ENCODE measurements around the gene PPP2R2C.

The PPP2R2C gene

GRCh38 chr4:6478546-6479220, 6.3 kb upstream of the PPP2R2C start:
- H3K9me3 ChIP-seq (ENCODE audit: control insufficient read depth in 5 of 5, low read length in 5 of 5) = peaks cover 0 to 6% (median 0%) of the 10 kb centered on the region in 5 donors
- no peaks in the 10 kb centered on the region for H3K36me3 ChIP-seq (ENCODE audit: control insufficient read depth in 5 of 5, insufficient read depth in 5 of 5, low read length in 5 of 5)
- no peak overlapping the region for H3K4me3 ChIP-seq (ENCODE audit: low read depth in 1 of 5, low read length in 5 of 5)
- no peaks in the 10 kb centered on the region for H3K4me1 ChIP-seq (ENCODE audit: control insufficient read depth in 5 of 5, insufficient read depth in 5 of 5, low read length in 5 of 5)
- H3K27me3 ChIP-seq (ENCODE audit: control insufficient read depth in 5 of 5, insufficient read depth in 4 of 5, low read length in 5 of 5) = peaks cover 18 to 28% (median 25%) of the 10 kb centered on the region in 5 donors
- no peak overlapping the region for H3K9ac ChIP-seq (ENCODE audit: low read length in 5 of 5)
- H3K27ac ChIP-seq (ENCODE audit: low read depth, low read length) = no peak overlapping the region

- Histone ChIP-seq H3K4me3 (ENCODE audit: low read depth in 1 of 5, low read length in 5 of 5) (no peak overlapping the region), H3K27me3 (ENCODE audit: control insufficient read depth in 5 of 5, insufficient read depth in 4 of 5, low read length in 5 of 5) (peaks cover 24 to 38% (median 34%) of the 10 kb centered on the region in 5 donors), H3K4me1 (ENCODE audit: control insufficient read depth in 5 of 5, insufficient read depth in 5 of 5, low read length in 5 of 5) (peaks cover 0 to 3% (median 0%) of the 10 kb centered on the region in 5 donors), H3K36me3 (ENCODE audit: control insufficient read depth in 5 of 5, insufficient read depth in 5 of 5, low read length in 5 of 5) (no peaks in the 10 kb centered on the region), H3K27ac (ENCODE audit: low read depth, low read length) (no peak overlapping the region), H3K9me3 (ENCODE audit: control insufficient read depth in 5 of 5, low read length in 5 of 5) (peaks cover 0 to 6% (median 0%) of the 10 kb centered on the region in 5 donors), H3K9ac (ENCODE audit: low read length in 5 of 5) (no peak overlapping the region)
Measured at GRCh38 chr4:6476893-6477292, 4.5 kb upstream of the PPP2R2C start.

DNA sequence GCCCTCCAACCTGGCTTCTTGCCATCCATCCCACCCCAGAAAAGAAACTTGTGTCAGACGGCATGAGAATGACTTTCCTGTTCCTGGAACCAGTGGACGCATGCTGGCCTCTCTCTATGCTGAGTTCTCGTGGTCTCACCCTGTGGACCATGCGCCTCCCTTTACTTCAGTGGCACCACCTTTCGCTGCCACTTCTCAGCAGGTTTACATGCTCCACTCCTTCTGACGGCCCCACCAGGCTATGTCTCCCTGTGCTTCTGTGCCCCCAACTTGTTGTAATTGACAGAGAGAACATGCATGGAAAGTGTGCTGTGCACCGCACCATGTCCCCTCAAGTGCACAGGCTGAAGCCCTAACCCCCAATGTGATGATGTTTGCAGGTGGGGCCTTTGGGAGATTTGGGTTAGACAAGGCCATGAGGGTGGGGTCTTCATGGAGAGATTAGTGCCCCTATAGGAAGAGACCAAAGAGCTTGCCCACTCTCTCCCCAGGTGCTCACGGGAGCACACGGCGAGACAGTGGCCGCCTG, 3.1 kb upstream of the PPP2R2C start:
- no peaks in the 10 kb centered on the region for H3K36me3 ChIP-seq (ENCODE audit: control insufficient read depth in 5 of 5, insufficient read depth in 5 of 5, low read length in 5 of 5)
- no peak overlapping the region for H3K9ac ChIP-seq (ENCODE audit: low read length in 5 of 5)
- H3K4me1 ChIP-seq (ENCODE audit: control insufficient read depth in 5 of 5, insufficient read depth in 5 of 5, low read length in 5 of 5) = peaks cover 0 to 13% (median 5%) of the 10 kb centered on the region in 5 donors
- H3K27me3 ChIP-seq (ENCODE audit: control insufficient read depth in 5 of 5, insufficient read depth in 4 of 5, low read length in 5 of 5) = peaks cover 24 to 45% (median 36%) of the 10 kb centered on the region in 5 donors
- no peak overlapping the region for H3K27ac ChIP-seq (ENCODE audit: low read depth, low read length)
- no peak overlapping the region for H3K4me3 ChIP-seq (ENCODE audit: low read depth in 1 of 5, low read length in 5 of 5)
- peaks cover 0 to 6% (median 0%) of the 10 kb centered on the region in 5 donors for H3K9me3 ChIP-seq (ENCODE audit: control insufficient read depth in 5 of 5, low read length in 5 of 5)

GRCh38 chr4:6474705-6475457, 2.5 kb upstream of the PPP2R2C start:
- Histone ChIP-seq H3K4me1 (ENCODE audit: control insufficient read depth in 5 of 5, insufficient read depth in 5 of 5, low read length in 5 of 5) (peaks cover 0 to 18% (median 11%) of the 10 kb centered on the region in 5 donors), H3K9me3 (ENCODE audit: control insufficient read depth in 5 of 5, low read length in 5 of 5) (peaks cover 0 to 6% (median 0%) of the 10 kb centered on the region in 5 donors), H3K27me3 (ENCODE audit: control insufficient read depth in 5 of 5, insufficient read depth in 4 of 5, low read length in 5 of 5) (peaks cover 19 to 50% (median 38%) of the 10 kb centered on the region in 5 donors)

GRCh38 chr4:6474053-6474568, 1.7 kb upstream of the PPP2R2C start:
- peaks cover 0 to 18% (median 11%) of the 10 kb centered on the region in 5 donors for H3K4me1 ChIP-seq (ENCODE audit: control insufficient read depth in 5 of 5, insufficient read depth in 5 of 5, low read length in 5 of 5)
- H3K9ac ChIP-seq (ENCODE audit: low read length in 5 of 5) = no peak overlapping the region
- H3K4me3 ChIP-seq (ENCODE audit: low read depth in 1 of 5, low read length in 5 of 5) = no peak overlapping the region
- peaks cover 0 to 6% (median 0%) of the 10 kb centered on the region in 5 donors for H3K9me3 ChIP-seq (ENCODE audit: control insufficient read depth in 5 of 5, low read length in 5 of 5)
- H3K27me3 ChIP-seq (ENCODE audit: control insufficient read depth in 5 of 5, insufficient read depth in 4 of 5, low read length in 5 of 5) = peaks cover 17 to 57% (median 44%) of the 10 kb centered on the region in 5 donors
- H3K27ac ChIP-seq (ENCODE audit: low read depth, low read length) = no peak overlapping the region
- no peaks in the 10 kb centered on the region for H3K36me3 ChIP-seq (ENCODE audit: control insufficient read depth in 5 of 5, insufficient read depth in 5 of 5, low read length in 5 of 5)

More at GRCh38 chr4:6474705-6475457, 2.5 kb upstream of the PPP2R2C start:
- no peak overlapping the region for H3K9ac ChIP-seq (ENCODE audit: low read length in 5 of 5)
- no peak overlapping the region for H3K27ac ChIP-seq (ENCODE audit: low read depth, low read length)
- no peak overlapping the region for H3K4me3 ChIP-seq (ENCODE audit: low read depth in 1 of 5, low read length in 5 of 5)
- no peaks in the 10 kb centered on the region for H3K36me3 ChIP-seq (ENCODE audit: control insufficient read depth in 5 of 5, insufficient read depth in 5 of 5, low read length in 5 of 5)

DNA sequence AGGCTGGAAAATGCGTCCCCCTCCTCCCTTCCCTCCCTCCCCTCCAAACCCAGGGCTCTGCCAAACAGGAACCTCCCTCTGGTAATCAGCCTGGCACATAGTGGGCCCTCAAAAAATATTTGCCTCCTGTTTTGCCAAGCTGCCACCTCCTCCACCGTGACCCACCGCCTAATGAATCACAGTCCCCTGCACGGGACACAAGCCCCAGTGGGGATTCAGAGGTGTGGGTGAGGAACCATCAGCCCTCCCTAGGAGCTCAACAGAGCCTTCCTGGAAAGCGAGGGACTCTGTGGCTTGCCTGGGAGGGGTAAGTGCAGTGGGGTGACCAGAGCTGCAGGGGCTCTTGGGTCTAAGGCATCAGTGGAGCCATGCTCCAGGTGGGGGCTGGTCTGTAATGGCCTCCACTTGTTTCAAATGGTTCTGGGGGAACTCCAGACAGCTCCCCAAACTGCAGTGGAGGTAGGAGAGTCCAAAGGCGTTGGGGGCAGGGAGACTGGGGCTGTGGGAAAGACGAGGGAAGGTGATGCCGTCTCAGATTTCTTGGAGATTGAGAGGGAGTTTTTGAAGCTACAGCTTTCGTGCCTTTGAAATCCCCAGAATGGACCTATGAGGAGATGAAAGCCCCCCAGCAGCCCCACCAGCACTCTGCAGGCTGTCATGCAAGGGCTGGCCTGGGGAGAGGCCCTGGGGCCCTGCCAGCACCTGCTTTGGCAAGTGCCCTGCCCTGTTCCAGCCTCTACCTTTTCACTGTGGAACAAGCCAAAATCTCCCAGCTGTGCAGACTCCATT, 1.0 kb upstream of the PPP2R2C start:
- H3K9ac ChIP-seq (ENCODE audit: low read length in 5 of 5) = no peak overlapping the region
- H3K27ac ChIP-seq (ENCODE audit: low read depth, low read length) = no peak overlapping the region
- peaks cover 14 to 56% (median 43%) of the 10 kb centered on the region in 5 donors for H3K27me3 ChIP-seq (ENCODE audit: control insufficient read depth in 5 of 5, insufficient read depth in 4 of 5, low read length in 5 of 5)
- peaks cover 0 to 18% (median 11%) of the 10 kb centered on the region in 5 donors for H3K4me1 ChIP-seq (ENCODE audit: control insufficient read depth in 5 of 5, insufficient read depth in 5 of 5, low read length in 5 of 5)
- no peaks in the 10 kb centered on the region for H3K36me3 ChIP-seq (ENCODE audit: control insufficient read depth in 5 of 5, insufficient read depth in 5 of 5, low read length in 5 of 5)
- H3K9me3 ChIP-seq (ENCODE audit: control insufficient read depth in 5 of 5, low read length in 5 of 5) = peaks cover 0 to 6% (median 0%) of the 10 kb centered on the region in 5 donors
- H3K4me3 ChIP-seq (ENCODE audit: low read depth in 1 of 5, low read length in 5 of 5) = no peak overlapping the region

DNA sequence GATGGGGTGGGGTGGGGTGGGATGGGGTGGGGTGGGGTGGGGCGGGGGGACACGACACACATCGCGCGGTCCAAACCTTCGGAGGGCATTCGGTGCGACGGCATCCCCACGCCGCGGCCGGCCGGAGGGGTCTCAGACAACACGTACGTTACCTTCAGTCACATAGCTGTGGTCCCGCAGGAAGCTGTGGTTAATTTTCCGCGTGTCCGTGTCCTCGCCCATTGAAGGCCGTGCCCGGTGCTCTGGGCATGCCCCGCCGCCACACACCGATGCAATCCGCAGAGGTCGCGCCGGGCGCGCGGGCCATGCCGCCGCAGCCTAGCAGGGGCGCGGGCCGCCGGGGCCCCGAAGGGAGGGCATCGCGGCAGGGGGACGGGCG, 417 bp downstream of the PPP2R2C start:
- H3K36me3 ChIP-seq (ENCODE audit: control insufficient read depth in 5 of 5, insufficient read depth in 5 of 5, low read length in 5 of 5) = no peaks in the 10 kb centered on the region
- no peak overlapping the region for H3K9ac ChIP-seq (ENCODE audit: low read length in 5 of 5)
- peaks cover 0 to 6% (median 0%) of the 10 kb centered on the region in 5 donors for H3K9me3 ChIP-seq (ENCODE audit: control insufficient read depth in 5 of 5, low read length in 5 of 5)
- no peak overlapping the region for H3K4me3 ChIP-seq (ENCODE audit: low read depth in 1 of 5, low read length in 5 of 5)
- no peak overlapping the region for H3K27ac ChIP-seq (ENCODE audit: low read depth, low read length)
- peaks cover 11 to 58% (median 43%) of the 10 kb centered on the region in 5 donors for H3K27me3 ChIP-seq (ENCODE audit: control insufficient read depth in 5 of 5, insufficient read depth in 4 of 5, low read length in 5 of 5)
- peaks cover 0 to 18% (median 11%) of the 10 kb centered on the region in 5 donors for H3K4me1 ChIP-seq (ENCODE audit: control insufficient read depth in 5 of 5, insufficient read depth in 5 of 5, low read length in 5 of 5)

DNA sequence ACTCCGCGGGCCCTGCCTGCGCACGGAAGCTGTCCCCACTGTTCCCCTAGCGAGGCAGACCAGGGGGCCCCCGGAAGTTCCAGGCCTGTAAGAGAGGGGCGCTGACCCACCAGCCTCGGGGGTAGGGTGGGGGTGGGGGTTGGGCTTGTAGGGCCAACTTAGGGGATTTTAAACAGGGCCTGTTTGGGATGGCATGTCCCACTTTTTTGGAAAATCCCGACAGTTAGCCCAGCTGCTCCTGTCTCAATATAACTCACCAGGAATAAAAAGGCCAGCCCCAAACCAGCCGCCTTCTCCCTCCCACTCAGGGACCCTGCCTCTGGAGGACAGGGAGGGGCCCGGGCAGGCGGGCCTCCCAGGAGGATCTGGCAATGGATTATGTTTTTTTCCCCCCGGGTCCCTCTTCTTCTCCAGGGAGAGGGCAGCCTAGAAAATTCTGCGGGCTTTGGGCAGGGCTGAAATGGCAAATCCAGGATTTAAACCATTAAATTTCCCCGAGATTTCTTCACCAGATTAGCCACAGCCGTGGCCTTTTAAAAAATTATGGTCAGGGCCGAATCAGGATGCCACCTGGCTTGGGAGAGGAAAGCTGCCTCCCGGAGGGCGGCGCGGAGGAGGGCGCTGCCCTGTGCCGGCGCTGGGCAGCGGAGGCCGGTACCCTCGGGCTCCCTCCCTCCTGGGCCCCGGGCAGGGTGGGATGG, 957 bp downstream of the PPP2R2C start:
- H3K9ac ChIP-seq (ENCODE audit: low read length in 5 of 5) = no peak overlapping the region
- peaks cover 0 to 6% (median 0%) of the 10 kb centered on the region in 5 donors for H3K9me3 ChIP-seq (ENCODE audit: control insufficient read depth in 5 of 5, low read length in 5 of 5)
- no peaks in the 10 kb centered on the region for H3K36me3 ChIP-seq (ENCODE audit: control insufficient read depth in 5 of 5, insufficient read depth in 5 of 5, low read length in 5 of 5)
- H3K27me3 ChIP-seq (ENCODE audit: control insufficient read depth in 5 of 5, insufficient read depth in 4 of 5, low read length in 5 of 5) = peaks cover 11 to 57% (median 43%) of the 10 kb centered on the region in 5 donors
- H3K27ac ChIP-seq (ENCODE audit: low read depth, low read length) = no peak overlapping the region
- peak overlapping the region in 3 of 5 donors; percentile 44 to 62 (median 57) for H3K4me3 ChIP-seq (ENCODE audit: low read depth in 1 of 5, low read length in 5 of 5)
- H3K4me1 ChIP-seq (ENCODE audit: control insufficient read depth in 5 of 5, insufficient read depth in 5 of 5, low read length in 5 of 5) = peaks cover 0 to 18% (median 11%) of the 10 kb centered on the region in 5 donors
